OCI-M1 (cell line): Measurements from ENCODE around the gene SSRP1.
"Not testable (repeated sequence)": the region's sequence is repeated elsewhere in the genome, so short reads cannot be mapped to it uniquely, and the experiment has no call there.

ENCODE experiments used
- DNase-seq: peaks from one replicate; lab custom pipeline; 2025; lab: John Stamatoyannopoulos, UW

Gene SSRP1

GRCh38 chr11:57299150-57299737 is 36.4 kb downstream of the SSRP1 start:
- no peak for DNase-seq

DNA sequence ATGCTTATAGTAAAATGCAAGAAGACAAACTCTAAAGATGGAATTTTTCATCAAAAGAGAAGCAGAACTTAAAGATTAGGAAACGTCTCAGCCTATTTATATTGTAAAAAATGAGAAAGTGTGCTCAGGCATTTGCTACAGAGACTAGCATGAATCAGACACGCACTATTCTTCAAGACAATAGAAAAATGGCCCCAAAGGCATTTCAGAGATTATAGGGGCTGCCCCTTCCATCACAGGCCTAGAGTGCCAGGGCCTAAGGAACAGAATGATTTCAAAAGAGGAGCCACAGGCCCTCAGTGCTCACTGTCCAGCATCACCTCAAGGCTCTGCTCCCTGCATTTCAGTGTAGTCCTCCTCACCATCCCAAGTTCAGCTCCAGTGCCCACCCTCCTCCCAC is 38.5 kb downstream of the SSRP1 start:
- DNase-seq, result no peak

GRCh38 chr11:57296205-57296604 is 39.5 kb downstream of the SSRP1 start:
- DNase-seq, result not testable (repeated sequence)

DNA sequence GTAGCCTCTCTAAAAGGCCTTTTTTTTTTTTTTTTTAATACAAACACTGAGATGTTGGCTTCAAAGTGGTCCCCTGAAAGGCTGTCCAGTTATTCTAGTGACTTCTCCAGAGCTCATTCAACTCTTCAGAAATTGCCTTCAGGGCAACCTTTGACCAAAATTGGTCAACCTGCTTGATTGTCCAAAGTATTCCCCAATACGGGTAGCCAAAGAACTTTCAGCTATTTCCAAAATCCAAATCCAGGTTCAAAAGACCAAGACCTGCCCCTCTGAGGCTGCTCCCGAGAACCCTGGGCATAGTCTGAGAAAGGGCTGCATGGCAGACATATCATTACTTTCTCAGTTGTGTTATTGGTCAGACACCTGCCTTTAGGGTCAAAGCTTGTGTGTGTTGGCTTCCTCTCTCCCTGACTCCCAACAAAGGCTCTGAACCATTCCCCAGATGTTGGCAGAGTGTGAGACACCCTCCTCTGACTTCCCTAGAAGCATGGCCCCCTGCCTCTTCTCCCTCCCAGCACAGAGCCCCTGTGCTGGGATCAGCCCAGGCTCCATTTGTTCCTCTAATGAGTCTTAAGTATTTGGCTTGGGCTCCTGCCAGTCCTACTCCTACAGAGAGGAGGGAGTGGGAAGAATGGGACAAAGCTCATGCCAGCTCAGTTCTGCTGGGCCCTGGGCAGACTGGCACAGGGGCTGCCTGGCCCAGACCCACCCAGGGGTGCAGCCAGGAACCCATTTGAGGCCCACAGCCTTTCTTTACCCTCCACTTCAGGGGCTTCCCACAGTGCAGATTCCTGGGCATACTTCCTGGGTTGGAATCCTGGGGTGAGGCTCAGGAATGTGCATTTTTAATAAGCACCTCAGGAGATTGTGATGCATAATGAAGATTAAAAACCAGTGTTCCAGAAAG is 41.2 kb downstream of the SSRP1 start:
- DNase-seq, result no peak

DNA sequence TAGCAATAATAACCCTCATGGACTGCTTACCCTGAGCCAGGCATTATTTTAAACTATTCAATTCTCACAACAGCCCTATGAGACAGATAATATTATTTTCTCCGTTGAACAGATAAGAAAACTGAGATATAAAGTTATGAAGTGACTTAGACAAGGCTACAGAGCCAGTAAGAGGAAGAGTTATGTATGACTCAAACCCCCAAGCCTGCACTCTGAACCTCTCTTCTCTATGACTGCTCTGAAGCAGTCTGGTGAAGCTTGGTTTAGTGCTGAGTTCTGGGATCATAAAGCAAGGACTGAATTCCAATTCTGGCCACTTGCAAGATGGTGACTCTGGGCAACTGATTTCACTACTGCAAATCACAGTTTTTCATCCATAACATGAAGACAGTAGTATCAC is 45.4 kb downstream of the SSRP1 start:
- no peak for DNase-seq

GRCh38 chr11:57288771-57289579 is 46.7 kb downstream of the SSRP1 start:
- DNase-seq, result no peak

GRCh38 chr11:57287884-57288283 is 47.8 kb downstream of the SSRP1 start:
- DNase-seq, result no peak

GRCh38 chr11:57283231-57283990 is 52.3 kb downstream of the SSRP1 start:
- DNase-seq, result no peak

DNA sequence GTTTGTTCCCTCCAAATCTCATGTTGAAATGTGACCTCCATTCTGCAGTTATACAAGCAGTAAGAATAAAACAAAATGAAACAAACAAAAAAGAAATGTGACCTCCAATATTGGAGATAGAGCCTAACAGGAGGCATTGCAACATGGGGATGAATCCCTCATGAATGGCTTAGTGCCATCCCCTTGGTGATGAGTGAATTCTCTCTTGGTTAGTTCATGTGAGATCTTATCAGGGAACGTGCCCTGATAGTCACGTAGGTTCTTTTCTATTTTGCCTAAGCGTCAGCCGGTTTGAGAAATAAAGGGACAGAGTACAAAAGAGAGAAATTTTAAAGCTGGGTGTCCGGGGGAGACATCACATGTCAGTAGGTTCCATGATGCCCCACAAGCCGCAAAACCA is 54.1 kb downstream of the SSRP1 start:
- not testable (repeated sequence) for DNase-seq

DNA sequence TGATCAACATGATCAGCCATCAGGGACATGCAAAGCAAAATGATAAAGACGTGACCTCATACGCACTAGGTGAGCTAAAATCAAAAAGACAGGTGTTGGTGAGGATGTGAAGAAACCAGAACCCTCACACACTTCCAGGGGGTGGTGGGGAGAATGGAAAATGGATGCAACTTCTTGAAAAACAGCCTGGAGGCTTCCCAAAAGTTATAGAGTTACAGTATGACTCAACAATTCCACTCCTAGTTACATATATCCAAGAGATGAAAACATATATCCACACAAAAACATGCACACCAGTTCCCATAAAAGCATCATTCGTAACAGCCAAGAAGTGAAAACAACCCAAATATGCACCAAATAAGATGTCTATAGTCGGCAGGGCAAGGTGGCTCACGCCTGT is 56.6 kb downstream of the SSRP1 start:
- no peak for DNase-seq

GRCh38 chr11:57278721-57279095 is 57.0 kb downstream of the SSRP1 start:
- DNase-seq, result peak; percentile 16

GRCh38 chr11:57277845-57278720 is 57.6 kb downstream of the SSRP1 start:
- DNase-seq, result peak; percentile 82

DNA sequence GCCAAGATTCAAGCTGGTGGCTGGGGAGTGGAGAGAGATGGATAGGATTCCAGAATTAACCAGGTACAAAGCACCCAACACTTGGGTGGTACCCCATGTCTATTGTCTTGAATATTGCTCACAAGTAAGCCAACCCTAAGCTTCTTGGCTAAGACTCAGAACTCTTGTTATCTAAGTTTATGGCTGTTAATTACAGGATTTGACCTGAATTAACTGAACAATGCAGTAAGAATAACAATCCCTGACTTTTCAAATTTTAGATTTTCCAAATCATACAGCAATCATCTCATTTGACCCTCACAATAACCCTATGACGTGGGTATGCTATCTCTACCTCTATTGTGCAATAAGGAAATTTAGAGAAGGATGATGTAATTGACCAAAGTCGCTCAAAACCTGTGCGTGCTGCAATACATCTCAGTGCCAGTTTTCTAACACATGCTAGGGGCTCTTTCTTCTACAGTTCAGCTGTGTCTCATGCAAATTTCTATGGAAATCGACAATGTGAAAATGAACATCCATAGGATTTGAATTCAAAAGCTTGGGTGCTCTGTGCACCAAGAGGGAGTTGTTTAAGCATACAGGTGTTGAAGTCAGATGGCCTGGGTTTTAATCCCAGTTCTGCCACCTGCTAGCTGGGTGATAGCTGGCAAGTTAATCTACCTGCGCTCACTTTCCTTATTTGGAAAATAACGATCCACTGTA is 58.6 kb downstream of the SSRP1 start:
- DNase-seq, result peak; percentile 67

- DNase-seq, result peak; percentile 48
Measured at GRCh38 chr11:57276169-57276970, 59.3 kb downstream of the SSRP1 start.
